Measurements from ENCODE around the gene GYPC. TPM values are rescaled to one million over a fixed set of nuclear protein-coding genes. Genes with fewer than 3 reads are reported as not detected.

Gene GYPC
- total RNA-seq, 1 experiment from 2014 or later: 444 TPM

- no peak for DNase-seq (ENCODE audit: low read depth, low spot score)
- in situ Hi-C loops (cut with HindIII; ENCODE audit: low pct_unique_long_range_greater_than_20kb, low sequenced_read_pairs): no loop called here
These were observed 80.3 kb downstream of the GYPC start for GRCh38 chr2:126736133-126736874.

DNA sequence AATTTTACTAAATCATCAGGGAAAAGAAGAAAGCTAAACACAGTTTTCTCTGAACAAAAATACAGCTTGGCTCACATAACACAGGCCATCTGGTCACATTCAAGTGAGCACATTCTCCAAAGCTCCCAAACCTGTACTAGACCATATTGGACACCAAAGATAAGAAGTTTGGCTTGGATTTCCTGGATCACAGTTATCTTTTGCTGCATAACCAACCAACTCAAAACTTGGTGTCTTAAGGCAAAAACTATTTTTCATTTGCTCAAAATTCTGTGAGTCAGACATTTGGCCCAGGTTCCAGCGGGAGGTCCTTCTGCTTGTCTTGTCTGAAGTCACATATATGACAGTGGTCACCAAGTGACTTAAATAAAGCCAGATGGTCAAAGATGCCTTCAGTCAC lies 83.2 kb downstream of the GYPC start:
- DNase-seq (ENCODE audit: low read depth, low spot score): no peak
- in situ Hi-C loops (cut with HindIII; ENCODE audit: low pct_unique_long_range_greater_than_20kb, low sequenced_read_pairs): no loop called here

GRCh38 chr2:126744640-126745039 lies 88.7 kb downstream of the GYPC start:
- in situ Hi-C loops (cut with HindIII; ENCODE audit: low pct_unique_long_range_greater_than_20kb, low sequenced_read_pairs): no loop called here
- DNase-seq (ENCODE audit: low read depth, low spot score): no peak

Small RNAs within 50 kb of the gene (small RNA-seq; reads per million reads assigned to genes)
- 0 reads per million in 2 experiments for gene RNU6-675P

Other genes starting within 250 kb of the GYPC start
- not detected in 2 replicates for gene TEX51, start 242.7 kb downstream of the GYPC start, total RNA-seq (2014; rRNA removed; shearing (Covaris generic))

All from SK-MEL-5 (cell line).